Central memory CD4-positive, alpha-beta T cell (primary cell): ENCODE data around the gene MPDU1.
"Not testable (repeated sequence)": the region's sequence is repeated elsewhere in the genome, so short reads cannot be mapped to it uniquely, and the experiment has no call there.

Experiments
- DNase-seq: peaks from one replicate; pipeline ENCODE4 v3.0.0; 2022

The MPDU1 gene

GRCh38 chr17:7580604-7581575, 2.8 kb upstream of the MPDU1 start:
- no peak for DNase-seq

GRCh38 chr17:7582396-7583252, 1.0 kb upstream of the MPDU1 start:
- no peak for DNase-seq

- DNase-seq = no peak
These were observed 3.2 kb downstream of the MPDU1 start for GRCh38 chr17:7586673-7587419.

GRCh38 chr17:7587420-7588151, 3.9 kb downstream of the MPDU1 start:
- DNase-seq = no peak

GRCh38 chr17:7588553-7589203, 5.0 kb downstream of the MPDU1 start:
- no peak for DNase-seq

GRCh38 chr17:7589204-7589868, 5.7 kb downstream of the MPDU1 start:
- DNase-seq = peak; percentile 51

- no peak for DNase-seq
These were observed 6.4 kb downstream of the MPDU1 start, which contains the start of gene SOX15 for GRCh38 chr17:7589891-7590691. Gene SOX15, minus strand, starts transcription at chr17:7590094. Its CDS starts 418 bp downstream, at chr17:7589676.

- DNase-seq = no peak
These were observed 7.1 kb downstream of the MPDU1 start for GRCh38 chr17:7590743-7591142.

- no peak for DNase-seq
These were observed 7.9 kb downstream of the MPDU1 start for GRCh38 chr17:7591596-7591995.

GRCh38 chr17:7592422-7593021, 8.9 kb downstream of the MPDU1 start:
- no peak for DNase-seq

GRCh38 chr17:7593296-7593695, 9.6 kb downstream of the MPDU1 start:
- DNase-seq = no peak

GRCh38 chr17:7597561-7597960, 13.9 kb downstream of the MPDU1 start:
- not testable (repeated sequence) for DNase-seq

GRCh38 chr17:7606280-7606679, 22.6 kb downstream of the MPDU1 start:
- no peak for DNase-seq

- DNase-seq = no peak
These were observed 27.0 kb downstream of the MPDU1 start for GRCh38 chr17:7610641-7611040.

- no peak for DNase-seq
These were observed 28.1 kb downstream of the MPDU1 start for GRCh38 chr17:7611635-7612293.

GRCh38 chr17:7612294-7612640, 28.6 kb downstream of the MPDU1 start:
- DNase-seq = no peak

GRCh38 chr17:7613769-7614424, 30.2 kb downstream of the MPDU1 start:
- DNase-seq = no peak
